SH-SY5Y (cell line): ENCODE data around the gene FLNB.

Source experiments
- GATA2 ChIP-seq: IDR thresholded peaks from 2 replicates; pipeline ENCODE4 v1.6.1; 2011; ENCODE audit warnings: mild to moderate bottlenecking, low read depth, low read length
- GATA3 ChIP-seq: IDR thresholded peaks from 2 replicates; pipeline ENCODE4 v1.6.1; 2011; ENCODE audit warnings: low read depth, mild to moderate bottlenecking, low read length, moderate library complexity

DNA sequence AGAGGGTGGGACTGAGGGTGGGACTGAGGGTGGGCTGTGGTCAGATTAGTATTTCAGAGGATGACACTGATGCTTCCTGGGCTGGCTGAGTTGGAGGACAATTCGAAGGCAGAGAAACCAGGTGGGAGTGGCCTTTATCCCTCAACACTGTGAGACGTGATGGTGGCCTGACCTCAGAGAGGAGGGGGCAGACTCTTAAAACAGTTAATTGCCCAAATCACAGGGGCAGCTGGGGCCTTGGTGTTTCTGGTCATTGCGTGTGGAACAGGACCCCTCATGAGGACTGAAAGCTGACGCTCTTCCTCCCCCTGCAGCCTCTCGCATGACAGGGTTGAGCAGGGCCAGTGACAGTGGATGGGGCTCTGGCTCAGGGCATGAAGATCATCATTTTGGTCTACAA, 183.8 kb downstream of the FLNB start:
- TF ChIP-seq GATA3 (no peak), GATA2 (no peak)
